ENCODE data around the gene MAGEC1. TPM values are rescaled to one million over a fixed set of nuclear protein-coding genes. Genes with fewer than 3 reads are reported as not detected.

Gene MAGEC1
- total and polyA plus RNA-seq, 5 donors from 2014 or later = not detected

GRCh38 chrX:141947350-141947749, 43.7 kb downstream of the MAGEC1 start:
- H3K27me3 ChIP-seq (ENCODE audit: control insufficient read depth, insufficient read depth, low read length) = no peaks in the 10 kb centered on the region

GRCh38 chrX:141952603-141953002, 48.9 kb downstream of the MAGEC1 start:
- ATAC-seq (ENCODE audit: low read depth in 2 of 2) = no peak
- peaks cover 0 to 16% (median 0%) of the 10 kb centered on the region in 7 donors for H3K9me3 Mint-ChIP-seq
- DNase-seq = no peak
- H3K4me1 Mint-ChIP-seq = no peaks in the 10 kb centered on the region
- no peaks in the 10 kb centered on the region for H3K36me3 Mint-ChIP-seq
- no peak overlapping the region for H3K27ac Mint-ChIP-seq
- no peaks in the 10 kb centered on the region for H3K4me1 ChIP-seq (ENCODE audit: control insufficient read depth, insufficient read depth, low read length, poor library complexity, severe bottlenecking)
- no peaks in the 10 kb centered on the region for H3K36me3 ChIP-seq (ENCODE audit: control insufficient read depth, insufficient read depth, low read length)
- H3K27me3 ChIP-seq (ENCODE audit: control insufficient read depth, insufficient read depth, low read length) = no peaks in the 10 kb centered on the region
- H3K4me3 Mint-ChIP-seq = no peak overlapping the region
- no peaks in the 10 kb centered on the region for H3K27me3 Mint-ChIP-seq
- no peak overlapping the region for H3K4me3 ChIP-seq (ENCODE audit: low read depth, low read length)
- H3K9me3 ChIP-seq (ENCODE audit: control insufficient read depth in 2 of 2, low read length in 2 of 2) = no peaks in the 10 kb centered on the region
- no peak overlapping the region for H3K27ac ChIP-seq (ENCODE audit: insufficient read depth, low read length, poor library complexity, severe bottlenecking)

More at GRCh38 chrX:141947350-141947749, 43.7 kb downstream of the MAGEC1 start:
- no peak overlapping the region for H3K4me3 ChIP-seq (ENCODE audit: low read depth, low read length)
- H3K36me3 ChIP-seq (ENCODE audit: control insufficient read depth, insufficient read depth, low read length) = no peaks in the 10 kb centered on the region
- H3K27me3 Mint-ChIP-seq = no peaks in the 10 kb centered on the region
- H3K27ac ChIP-seq (ENCODE audit: insufficient read depth, low read length, poor library complexity, severe bottlenecking) = no peak overlapping the region
- H3K9me3 Mint-ChIP-seq = peaks cover 0 to 16% (median 0%) of the 10 kb centered on the region in 7 donors
- no peaks in the 10 kb centered on the region for H3K9me3 ChIP-seq (ENCODE audit: control insufficient read depth in 2 of 2, low read length in 2 of 2)
- ATAC-seq (ENCODE audit: low read depth in 2 of 2) (no peak), DNase-seq (no peak)
- H3K27ac Mint-ChIP-seq = no peak overlapping the region
- no peaks in the 10 kb centered on the region for H3K36me3 Mint-ChIP-seq
- H3K4me1 ChIP-seq (ENCODE audit: control insufficient read depth, insufficient read depth, low read length, poor library complexity, severe bottlenecking) = no peaks in the 10 kb centered on the region
- no peak overlapping the region for H3K4me3 Mint-ChIP-seq
- H3K4me1 Mint-ChIP-seq = no peaks in the 10 kb centered on the region

- Histone ChIP-seq H3K27ac (ENCODE audit: insufficient read depth, low read length, poor library complexity, severe bottlenecking) (no peak overlapping the region), H3K27me3 (ENCODE audit: control insufficient read depth, insufficient read depth, low read length) (no peaks in the 10 kb centered on the region), H3K9me3 (ENCODE audit: control insufficient read depth in 2 of 2, low read length in 2 of 2) (no peaks in the 10 kb centered on the region), H3K4me1 (ENCODE audit: control insufficient read depth, insufficient read depth, low read length, poor library complexity, severe bottlenecking) (no peaks in the 10 kb centered on the region), H3K4me3 (ENCODE audit: low read depth, low read length) (no peak overlapping the region), H3K36me3 (ENCODE audit: control insufficient read depth, insufficient read depth, low read length) (no peaks in the 10 kb centered on the region)
- DNase-seq = no peak
- no peak for ATAC-seq (ENCODE audit: low read depth in 2 of 2)
- Mint-ChIP-seq H3K4me1 (no peaks in the 10 kb centered on the region), H3K36me3 (no peaks in the 10 kb centered on the region), H3K4me3 (no peak overlapping the region), H3K27me3 (no peaks in the 10 kb centered on the region), H3K9me3 (peaks cover 0 to 11% (median 0%) of the 10 kb centered on the region in 7 donors), H3K27ac (no peak overlapping the region)
These were observed 55.0 kb downstream of the MAGEC1 start for GRCh38 chrX:141958675-141959074.

Other genes starting within 250 kb of the MAGEC1 start
- not detected for gene SPANXD, start 205.2 kb upstream of the MAGEC1 start, total RNA-seq
- not detected for gene SPANXD, start 205.2 kb upstream of the MAGEC1 start, polyA plus RNA-seq
- not detected for gene MAGEC3, start 65.6 kb upstream of the MAGEC1 start, total RNA-seq
- not detected for gene MAGEC3, start 65.6 kb upstream of the MAGEC1 start, polyA plus RNA-seq